ENCODE results near the gene MLIP.
"Not testable (repeated sequence)": the region's sequence is repeated elsewhere in the genome, so short reads cannot be mapped to it uniquely, and the experiment has no call there.

Gene MLIP

GRCh38 chr6:54195637-54196036 lies 84.4 kb downstream of the MLIP start:
- H3K27ac ChIP-seq: no peak overlapping the region

GRCh38 chr6:54196905-54197304 lies 85.7 kb downstream of the MLIP start:
- H3K27ac ChIP-seq: no peak overlapping the region
- no peak for TF ChIP-seq ZFX (IDR thresholded peaks at IDR 0.05; ENCODE audit: borderline replicate concordance)

More at GRCh38 chr6:54195637-54196036, 84.4 kb downstream of the MLIP start:
- TF ChIP-seq ZFX (IDR thresholded peaks at IDR 0.05; ENCODE audit: borderline replicate concordance) (no peak), CTCF (IDR thresholded peaks at IDR 0.05) (no peak)

GRCh38 chr6:54198134-54198533 lies 86.9 kb downstream of the MLIP start:
- TF ChIP-seq CTCF (IDR thresholded peaks at IDR 0.05) (no peak), ZFX (IDR thresholded peaks at IDR 0.05; ENCODE audit: borderline replicate concordance) (no peak)
- no peak overlapping the region for H3K27ac ChIP-seq

GRCh38 chr6:54203474-54204035 lies 92.3 kb downstream of the MLIP start:
- H3K27ac ChIP-seq: not testable (repeated sequence)

GRCh38 chr6:54204921-54205591 lies 93.8 kb downstream of the MLIP start:
- H3K27ac ChIP-seq: no peak overlapping the region
- TF ChIP-seq CTCF (IDR thresholded peaks at IDR 0.05): no peak
- no peak for TF ChIP-seq ZFX (IDR thresholded peaks at IDR 0.05; ENCODE audit: borderline replicate concordance)

GRCh38 chr6:54206510-54206909 lies 95.3 kb downstream of the MLIP start:
- TF ChIP-seq CTCF (IDR thresholded peaks at IDR 0.05): no peak
- no peak for TF ChIP-seq ZFX (IDR thresholded peaks at IDR 0.05; ENCODE audit: borderline replicate concordance)
- no peak overlapping the region for H3K27ac ChIP-seq

GRCh38 chr6:54209983-54210382 lies 98.7 kb downstream of the MLIP start:
- not testable (repeated sequence) for H3K27ac ChIP-seq

- no peak overlapping the region for H3K27ac ChIP-seq
- TF ChIP-seq CTCF (IDR thresholded peaks at IDR 0.05) (no peak), ZFX (IDR thresholded peaks at IDR 0.05; ENCODE audit: borderline replicate concordance) (no peak)
Measured at GRCh38 chr6:54214286-54214685, 103.0 kb downstream of the MLIP start.

- H3K27ac ChIP-seq: no peak overlapping the region
- no peak for TF ChIP-seq ZFX (IDR thresholded peaks at IDR 0.05; ENCODE audit: borderline replicate concordance)
- TF ChIP-seq CTCF (IDR thresholded peaks at IDR 0.05): no peak
Measured at GRCh38 chr6:54216336-54216735, 105.1 kb downstream of the MLIP start.

All from 22Rv1 (cell line).